AG04449 (cell line): ENCODE data around the gene IQSEC3.
"Not testable (repeated sequence)": the region's sequence is repeated elsewhere in the genome, so short reads cannot be mapped to it uniquely, and the experiment has no call there.

Experiments
- CTCF ChIA-PET: fragments of 350-600 bp; formaldehyde crosslinking; extraction: SDS; loops from one replicate; lab custom pipeline; 2021; ENCODE audit warnings: antibody characterized with exemption; lab: Yijun Ruan, JAX
- POLR2A ChIA-PET: fragments of 400-600, 350-600 bp; formaldehyde crosslinking; extraction: SDS; loops from one replicate; lab custom pipeline; 2020; ENCODE audit warnings: antibody characterized with exemption, inconsistent platforms; lab: Yijun Ruan, JAX
- DNase-seq: peaks from one replicate; pipeline ENCODE4 v3.0.0-alpha.2; 2010; ENCODE audit warnings: low read depth, low spot score
- H3K4me3 ChIP-seq: 2 replicates; pipeline ENCODE4 v1.5.1; 2011; ENCODE audit warnings: low read depth, mild to moderate bottlenecking, control low read depth, low read length
- TF ChIP-seq, protein P1 (sequence below): IDR thresholded peaks from one replicate; pipeline ENCODE4 v1.5.1; 2011; ENCODE audit warnings: mild to moderate bottlenecking, moderate library complexity, low read length, control low read depth, inconsistent platforms; ENCODE audit not compliant: insufficient read depth; ENCODE audit errors: missing control alignments

IQSEC3 gene

DNA sequence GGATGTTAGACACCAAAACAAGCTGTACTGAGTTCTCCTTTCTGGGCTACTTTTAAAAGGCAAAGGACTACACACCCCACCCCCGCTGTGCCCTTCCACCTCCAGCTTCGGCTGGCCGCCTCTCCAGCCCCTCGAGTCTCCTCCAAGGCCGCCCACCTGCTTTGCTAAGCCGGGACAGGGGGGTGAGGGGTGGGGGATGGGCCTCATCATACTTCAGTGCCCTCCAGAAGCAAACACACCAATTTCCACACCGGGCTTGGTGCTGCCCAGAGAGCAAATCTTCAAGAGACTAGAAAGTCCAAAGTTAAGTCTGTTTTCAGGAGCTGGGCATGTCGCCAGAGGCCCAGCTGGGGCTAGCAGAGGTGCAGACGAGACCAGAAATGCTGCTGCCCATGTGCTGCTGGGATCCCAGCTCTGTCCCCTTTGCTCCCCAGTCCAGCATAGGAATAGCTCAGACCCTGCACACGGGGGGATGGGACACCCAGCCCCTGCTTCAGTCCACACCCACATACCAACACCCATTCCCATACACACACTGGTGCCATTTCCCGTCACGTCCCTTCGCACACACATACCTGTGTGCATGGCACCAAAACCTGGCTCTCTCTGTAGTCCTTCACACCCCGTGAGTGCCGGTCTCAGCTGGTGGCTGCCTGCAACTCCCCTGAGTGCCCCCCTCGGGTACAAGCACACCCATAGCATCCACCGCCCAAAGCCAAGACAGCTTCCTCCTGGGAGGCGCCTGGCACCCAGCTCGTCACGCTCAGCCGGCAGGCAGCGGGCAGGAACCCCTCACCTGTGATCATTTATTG lies 146.4 kb downstream of the IQSEC3 start:
- no peak overlapping the region for H3K4me3 ChIP-seq
- TF ChIP-seq, protein P1, sequence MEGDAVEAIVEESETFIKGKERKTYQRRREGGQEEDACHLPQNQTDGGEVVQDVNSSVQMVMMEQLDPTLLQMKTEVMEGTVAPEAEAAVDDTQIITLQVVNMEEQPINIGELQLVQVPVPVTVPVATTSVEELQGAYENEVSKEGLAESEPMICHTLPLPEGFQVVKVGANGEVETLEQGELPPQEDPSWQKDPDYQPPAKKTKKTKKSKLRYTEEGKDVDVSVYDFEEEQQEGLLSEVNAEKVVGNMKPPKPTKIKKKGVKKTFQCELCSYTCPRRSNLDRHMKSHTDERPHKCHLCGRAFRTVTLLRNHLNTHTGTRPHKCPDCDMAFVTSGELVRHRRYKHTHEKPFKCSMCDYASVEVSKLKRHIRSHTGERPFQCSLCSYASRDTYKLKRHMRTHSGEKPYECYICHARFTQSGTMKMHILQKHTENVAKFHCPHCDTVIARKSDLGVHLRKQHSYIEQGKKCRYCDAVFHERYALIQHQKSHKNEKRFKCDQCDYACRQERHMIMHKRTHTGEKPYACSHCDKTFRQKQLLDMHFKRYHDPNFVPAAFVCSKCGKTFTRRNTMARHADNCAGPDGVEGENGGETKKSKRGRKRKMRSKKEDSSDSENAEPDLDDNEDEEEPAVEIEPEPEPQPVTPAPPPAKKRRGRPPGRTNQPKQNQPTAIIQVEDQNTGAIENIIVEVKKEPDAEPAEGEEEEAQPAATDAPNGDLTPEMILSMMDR = no peak
- POLR2A ChIA-PET = no interaction called here
- CTCF ChIA-PET = interaction anchor here (0.8 to 2.5 kb wide), 4 partner anchors 11 to 30 kb away, joined by 3 to 14 read pairs (median 6); no protein-coding TSS in a partner anchor
- no peak for DNase-seq

GRCh38 chr12:213527-213932 lies 147.0 kb downstream of the IQSEC3 start:
- H3K4me3 ChIP-seq = no peak overlapping the region
- no peak for DNase-seq
- POLR2A ChIA-PET = no interaction called here
- TF ChIP-seq, protein P1 = no peak
- CTCF ChIA-PET = interaction anchor here (2.5 kb wide), 1 partner anchor 25 kb away, joined by 14 read pairs; no protein-coding TSS in a partner anchor

- TF ChIP-seq, protein P1 = no peak
- POLR2A ChIA-PET = no interaction called here
- CTCF ChIA-PET = no interaction called here
- no peak within 1 kb of the TSS for H3K4me3 ChIP-seq
- DNase-seq = no peak
Observed at GRCh38 chr12:214003-214741, 147.6 kb downstream of the IQSEC3 start, which contains the start of gene SLC6A12. Gene SLC6A12 (minus strand): TSS chr12:214157. CDS start chr12:209986, 4,171 bp downstream.

DNA sequence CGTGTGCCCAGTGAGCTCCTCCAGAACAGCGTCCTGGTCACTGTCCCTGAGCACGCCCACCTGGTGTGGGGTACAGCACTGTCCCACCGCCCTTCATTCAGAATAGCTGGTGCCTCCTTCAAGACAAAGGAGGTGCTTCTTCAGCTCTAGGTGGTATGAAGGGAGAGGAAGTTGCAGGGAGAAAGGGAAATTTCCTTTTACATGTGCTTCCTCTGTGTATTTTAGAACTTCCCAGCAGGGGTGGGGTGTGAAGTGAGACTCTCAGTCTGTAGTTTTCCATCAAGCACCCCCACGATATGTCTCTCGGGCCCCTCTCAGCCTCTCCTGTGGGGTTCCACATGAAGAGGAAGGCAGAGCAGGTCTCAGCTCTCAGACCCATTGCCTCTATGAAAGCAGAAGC lies 148.5 kb downstream of the IQSEC3 start:
- POLR2A ChIA-PET = no interaction called here

GRCh38 chr12:217029-217428 lies 150.5 kb downstream of the IQSEC3 start:
- H3K4me3 ChIP-seq, CTCF ChIA-PET, POLR2A ChIA-PET, DNase-seq: not testable (repeated sequence)

More for the DNA sequence above, 148.5 kb downstream of the IQSEC3 start:
- no peak overlapping the region for H3K4me3 ChIP-seq
- TF ChIP-seq, protein P1 = no peak
- CTCF ChIA-PET = no interaction called here
- no peak for DNase-seq

DNA sequence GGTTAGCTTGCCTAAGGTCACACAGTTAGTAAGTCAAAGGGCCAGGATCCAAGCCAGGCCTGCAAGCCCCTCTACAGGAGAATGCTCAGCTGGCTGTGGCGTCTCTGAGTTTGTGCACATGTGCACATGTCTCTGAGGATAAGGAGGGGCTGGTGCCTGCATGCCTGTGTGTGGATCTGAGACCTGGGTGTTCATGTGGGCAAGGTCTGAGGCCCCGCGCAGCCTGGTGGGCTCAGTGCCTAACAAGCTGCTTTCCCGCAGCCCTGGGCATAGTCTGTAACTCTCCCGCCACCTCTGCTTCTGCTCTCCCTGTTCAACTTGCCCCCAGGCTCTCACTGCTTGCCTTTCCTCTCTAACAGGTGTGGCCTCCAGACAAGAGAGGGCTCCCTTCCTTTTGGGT lies 151.7 kb downstream of the IQSEC3 start:
- ChIA-PET CTCF (interaction anchor here (2.3 kb wide), 1 partner anchor 14 kb away, joined by 5 read pairs; no protein-coding TSS in a partner anchor), POLR2A (no interaction called here)
- TF ChIP-seq, protein P1 = no peak
- DNase-seq = no peak
- no peak overlapping the region for H3K4me3 ChIP-seq
